B cell (primary cell): ENCODE measurements around the gene EYS. TPM values are rescaled to one million over a fixed set of nuclear protein-coding genes. Genes with fewer than 3 reads are reported as not detected.

Source experiments
- ATAC-seq: fragments of 200-7000 bp; cut with Tn5 transposase; one replicate; pipeline ENCODE4 v1.10.0; 2021; ENCODE audit warnings: low read depth, mild to moderate bottlenecking, moderate number of reproducible peaks, moderate library complexity
- CTCF ChIA-PET: fragments of 350-600 bp; sonication (Branson Sonifier 250); formaldehyde crosslinking; loops from one replicate; lab custom pipeline; 2021; ENCODE audit warnings: antibody characterized with exemption, inconsistent platforms; lab: Charles Lee
- POLR2A ChIA-PET: fragments of 350-600 bp; sonication (Branson Sonifier 250); formaldehyde crosslinking; loops from one replicate; lab custom pipeline; 2021; ENCODE audit warnings: antibody characterized with exemption; lab: Charles Lee
- DNase-seq: peaks from one replicate; pipeline ENCODE4 v3.0.0; 2013
- H2AFZ ChIP-seq: 2 replicates; pipeline ENCODE4 v1.6.1; 2012; ENCODE audit warnings: mild to moderate bottlenecking, low read depth, low read length; ENCODE audit not compliant: insufficient read depth, poor library complexity, severe bottlenecking
- H3K27ac ChIP-seq, 2 donors: 1 replicate in 1 of 2; 2 replicates in 1 of 2; pipeline ENCODE4 v1.5.1; 2012 to 2013; ENCODE audit warnings: low read length in 2 of 2, mild to moderate bottlenecking in 2 of 2, moderate library complexity in 1 of 2
- H3K27me3 ChIP-seq, 4 experiments: fragments of 200-600 bp in 1 of 4; sonication (generic) in 1 of 4; replicated peaks in 1 of 4; 1 replicate in 2 of 4; 2 replicates in 2 of 4; pipeline versions ENCODE4 v1.6.1 to v1.7.0; 2013 to 2016; ENCODE audit warnings: low read length in 3 of 4, mild to moderate bottlenecking in 2 of 4, mixed read lengths in 1 of 4, moderate library complexity in 1 of 4; ENCODE audit not compliant: insufficient read depth in 4 of 4, control insufficient read depth in 3 of 4; ENCODE audit errors: control extremely low read depth in 1 of 4
- H3K36me3 ChIP-seq, 2 experiments: replicated peaks in 1 of 2; 1 replicate in 1 of 2; 2 replicates in 1 of 2; pipeline versions ENCODE4 v1.6.1 to v1.7.1; 2013; ENCODE audit warnings: low read length in 1 of 2; ENCODE audit not compliant: insufficient read depth in 2 of 2, control insufficient read depth in 1 of 2; ENCODE audit errors: control extremely low read depth in 1 of 2, extremely low read depth in 1 of 2
- H3K4me1 ChIP-seq, 2 donors: fragments of 200-600 bp in 1 of 2; sonication (generic) in 1 of 2; 1 replicate in 1 of 2; 2 replicates in 1 of 2; pipeline versions ENCODE4 v1.5.1 to v1.6.1; 2013 to 2017; ENCODE audit warnings: low read length in 2 of 2; ENCODE audit not compliant: control insufficient read depth in 2 of 2, insufficient read depth in 2 of 2
- H3K4me2 ChIP-seq: replicated peaks from 2 replicates; pipeline ENCODE3; 2012; ENCODE audit warnings: mild to moderate bottlenecking, low read depth, low read length; ENCODE audit not compliant: poor library complexity, severe bottlenecking
- H3K4me3 ChIP-seq, 5 experiments: fragments of 200-600 bp in 1 of 5; sonication (generic) in 1 of 5; 1 replicate in 3 of 5; 2 replicates in 2 of 5; pipeline versions ENCODE4 v1.5.1 to v1.7.0; 2011 to 2016; ENCODE audit warnings: low read length in 4 of 5, mild to moderate bottlenecking in 4 of 5, low read depth in 2 of 5, control low read depth in 1 of 5, moderate library complexity in 1 of 5; ENCODE audit not compliant: insufficient read depth in 1 of 5; ENCODE audit errors: control extremely low read depth in 1 of 5, extremely low read depth in 1 of 5
- H3K79me2 ChIP-seq: fragments of 200-600 bp; sonication (generic); one replicate; pipeline ENCODE4 v1.6.0; 2016; ENCODE audit warnings: low read length; ENCODE audit not compliant: control insufficient read depth, insufficient read depth
- H3K9ac ChIP-seq: fragments of 200-600 bp; sonication (generic); 2 replicates; pipeline ENCODE4 v1.6.1; 2017; ENCODE audit warnings: mild to moderate bottlenecking, low read length, moderate library complexity
- H3K9me3 ChIP-seq, 3 donors: one replicate each; pipeline versions ENCODE4 v1.6.1 to v1.7.1; 2013; ENCODE audit warnings: low read length in 2 of 3; ENCODE audit not compliant: control insufficient read depth in 2 of 3, insufficient read depth in 1 of 3; ENCODE audit errors: control extremely low read depth in 1 of 3
- H4K20me1 ChIP-seq: 2 replicates; pipeline ENCODE4 v1.6.0; 2012; ENCODE audit warnings: mild to moderate bottlenecking, low read length; ENCODE audit not compliant: insufficient read depth, control insufficient read depth, poor library complexity, severe bottlenecking
- H3K27ac Mint-ChIP-seq: one replicate; pipeline ENCODE4 v1.8.0; 2021; ENCODE audit warnings: mixed read lengths
- H3K27me3 Mint-ChIP-seq: one replicate; pipeline ENCODE4 v1.8.0; 2021; ENCODE audit warnings: mixed read lengths
- H3K4me1 Mint-ChIP-seq: one replicate; pipeline ENCODE4 v1.8.0; 2021; ENCODE audit warnings: mixed read lengths
- H3K4me3 Mint-ChIP-seq: one replicate; pipeline ENCODE4 v1.8.0; 2021; ENCODE audit warnings: mixed read lengths
- H3K9me3 Mint-ChIP-seq: one replicate; pipeline ENCODE4 v1.8.0; 2022; ENCODE audit warnings: mixed read lengths; ENCODE audit not compliant: insufficient read depth
- EZH2 ChIP-seq: IDR thresholded peaks from 2 replicates; pipeline ENCODE4 v1.6.1; 2012; ENCODE audit warnings: borderline replicate concordance, low read depth, mild to moderate bottlenecking, moderate library complexity, low read length; ENCODE audit not compliant: insufficient read depth, poor library complexity, severe bottlenecking
- WGBS: methylation state at CpG from one replicate; pipeline ENCODE4 v1.1.5; 2013; ENCODE audit warnings: missing lambda C conversion rate; ENCODE audit not compliant: insufficient coverage; 5-methylcytosine and 5-hydroxymethylcytosine counted together
- intact Hi-C: fragments of 100-400 bp; cut with micrococcal nuclease; formaldehyde crosslinking; loops from one replicate; pipeline ENCODE4 v1.10.0; 2022
- polyA plus RNA-seq: library from polyadenylated mRNA; depleted of rRNA; stranded (reverse); fragments of >200 nt; gene quantifications from 2 replicates; pipeline ENCODE4 v1.2.3, GENCODE V29; 2012
- total RNA-seq, 2 donors: library from RNA; stranded (reverse); fragments of 120-200 nt in 1 of 2; gene quantifications; 1 replicate in 1 of 2; 2 replicates in 1 of 2; pipeline versions ENCODE4 v1.2.3 to v1.2.4, GENCODE V29; 2013 to 2022
- TF ChIP-seq, protein P1 (sequence below): fragments of 200-600 bp; IDR thresholded peaks from one replicate; pipeline ENCODE4 v1.8.0; 2022; ENCODE audit warnings: antibody characterized with exemption, mild to moderate bottlenecking

EYS gene
- total and polyA plus RNA-seq, 2 donors (not counting 1 experiment from before 2014, with no cell fraction given) = not detected

DNA sequence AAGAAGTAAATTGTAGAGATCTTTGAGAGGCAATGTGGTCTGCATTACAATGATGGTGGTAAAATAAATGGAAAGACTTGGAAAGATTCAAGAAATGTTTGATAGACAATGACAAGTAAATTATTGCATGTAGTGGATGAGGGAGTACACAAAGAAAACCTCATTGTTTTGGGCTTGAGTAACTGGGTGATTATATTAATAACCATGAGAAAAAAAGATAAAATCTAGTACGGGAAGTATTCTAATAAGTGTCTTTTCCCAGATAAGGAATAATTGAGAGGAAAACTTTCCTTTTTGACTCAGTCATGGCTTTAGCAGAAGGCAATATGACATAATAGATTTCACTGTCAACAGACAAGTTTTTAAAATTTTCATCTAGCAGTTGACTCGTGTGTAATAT lies 993.0 kb downstream of the EYS start:
- intact Hi-C loops = no loop called here
- H3K27ac ChIP-seq = no peak overlapping the region
- Mint-ChIP-seq H3K27me3 (no peaks in the 10 kb centered on the region), H3K4me3 (no peak overlapping the region), H3K4me1 (no peaks in the 10 kb centered on the region), H3K27ac (no peak overlapping the region), H3K9me3 (no peaks in the 10 kb centered on the region)
- no peak overlapping the region for H3K4me2 ChIP-seq
- ATAC-seq (no peak), DNase-seq (no peak)
- H3K79me2 ChIP-seq = no peaks in the 10 kb centered on the region
- H3K9me3 ChIP-seq = no peaks in the 10 kb centered on the region
- no CpG with 5 or more reads among the region's 2 CpGs for WGBS
- TF ChIP-seq, protein P1, sequence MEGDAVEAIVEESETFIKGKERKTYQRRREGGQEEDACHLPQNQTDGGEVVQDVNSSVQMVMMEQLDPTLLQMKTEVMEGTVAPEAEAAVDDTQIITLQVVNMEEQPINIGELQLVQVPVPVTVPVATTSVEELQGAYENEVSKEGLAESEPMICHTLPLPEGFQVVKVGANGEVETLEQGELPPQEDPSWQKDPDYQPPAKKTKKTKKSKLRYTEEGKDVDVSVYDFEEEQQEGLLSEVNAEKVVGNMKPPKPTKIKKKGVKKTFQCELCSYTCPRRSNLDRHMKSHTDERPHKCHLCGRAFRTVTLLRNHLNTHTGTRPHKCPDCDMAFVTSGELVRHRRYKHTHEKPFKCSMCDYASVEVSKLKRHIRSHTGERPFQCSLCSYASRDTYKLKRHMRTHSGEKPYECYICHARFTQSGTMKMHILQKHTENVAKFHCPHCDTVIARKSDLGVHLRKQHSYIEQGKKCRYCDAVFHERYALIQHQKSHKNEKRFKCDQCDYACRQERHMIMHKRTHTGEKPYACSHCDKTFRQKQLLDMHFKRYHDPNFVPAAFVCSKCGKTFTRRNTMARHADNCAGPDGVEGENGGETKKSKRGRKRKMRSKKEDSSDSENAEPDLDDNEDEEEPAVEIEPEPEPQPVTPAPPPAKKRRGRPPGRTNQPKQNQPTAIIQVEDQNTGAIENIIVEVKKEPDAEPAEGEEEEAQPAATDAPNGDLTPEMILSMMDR = no peak
- TF ChIP-seq EZH2 = no peak
- H3K4me3 ChIP-seq = no peak overlapping the region
- H3K36me3 ChIP-seq = no peaks in the 10 kb centered on the region
- no peak overlapping the region for H2AFZ ChIP-seq
- ChIA-PET POLR2A (no interaction called here), CTCF (no interaction called here)
- H4K20me1 ChIP-seq = no peaks in the 10 kb centered on the region
- no peaks in the 10 kb centered on the region for H3K4me1 ChIP-seq
- no peak overlapping the region for H3K9ac ChIP-seq
- no peaks in the 10 kb centered on the region for H3K27me3 ChIP-seq

DNA sequence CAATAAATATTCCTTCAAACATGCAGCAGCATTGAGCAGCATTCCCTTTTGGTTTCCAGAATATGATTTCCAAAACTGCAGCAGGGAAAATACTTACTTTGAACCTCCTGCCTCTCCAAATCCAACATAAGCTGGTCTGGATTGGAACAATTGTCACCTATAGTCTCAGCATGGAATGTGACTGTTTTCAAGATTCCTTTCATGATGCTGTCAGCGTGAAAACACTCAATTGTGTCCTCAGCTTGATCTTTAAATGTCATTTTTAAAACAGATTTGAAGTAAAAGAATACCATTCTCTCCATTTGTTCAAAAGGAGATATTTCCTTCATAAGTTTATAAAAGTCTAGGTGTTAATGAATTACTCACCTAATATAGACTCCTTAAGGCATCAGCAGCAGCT lies 993.9 kb downstream of the EYS start:
- H2AFZ ChIP-seq = no peak overlapping the region
- no peaks in the 10 kb centered on the region for H3K36me3 ChIP-seq
- DNase-seq (no peak), ATAC-seq (no peak)
- no peak overlapping the region for H3K27ac ChIP-seq
- H3K27me3 ChIP-seq = no peaks in the 10 kb centered on the region
- H3K9ac ChIP-seq = no peak overlapping the region
- Mint-ChIP-seq H3K27me3 (no peaks in the 10 kb centered on the region), H3K9me3 (peaks cover 3% of the 10 kb centered on the region), H3K4me3 (no peak overlapping the region), H3K27ac (no peak overlapping the region), H3K4me1 (no peaks in the 10 kb centered on the region)
- CTCF ChIA-PET = no interaction called here
- intact Hi-C loops = no loop called here
- H3K4me2 ChIP-seq = no peak overlapping the region
- no peaks in the 10 kb centered on the region for H4K20me1 ChIP-seq
- WGBS = no CpG with 5 or more reads among the region's 1 CpG
- H3K9me3 ChIP-seq = no peaks in the 10 kb centered on the region
- no peaks in the 10 kb centered on the region for H3K79me2 ChIP-seq
- H3K4me1 ChIP-seq = no peaks in the 10 kb centered on the region
- POLR2A ChIA-PET = no interaction called here
- TF ChIP-seq, protein P1 = no peak
- no peak for TF ChIP-seq EZH2
- no peak overlapping the region for H3K4me3 ChIP-seq
